Neutrophil (primary cell): ENCODE results near the gene PCP4.

ENCODE experiments used
- H3K27ac ChIP-seq: fragments of 200-600 bp; sonication (generic); 2 replicates; pipeline ENCODE4 v1.5.1; 2016; ENCODE audit warnings: mild to moderate bottlenecking, moderate library complexity
- H3K27me3 ChIP-seq: fragments of 200-600 bp; sonication (generic); 2 replicates; pipeline ENCODE4 v1.6.0; 2016; ENCODE audit warnings: mild to moderate bottlenecking
- H3K36me3 ChIP-seq: fragments of 200-600 bp; sonication (generic); 2 replicates; pipeline ENCODE4 v1.5.1; 2017
- H3K4me1 ChIP-seq, 2 experiments: fragments of 200-600 bp in 1 of 2; sonication (generic) in 1 of 2; 1 replicate in 1 of 2; 2 replicates in 1 of 2; pipeline versions ENCODE4 v1.5.1 to v1.6.1; 2013 to 2016; ENCODE audit warnings: low read depth in 1 of 2, low read length in 1 of 2, mild to moderate bottlenecking in 1 of 2, moderate library complexity in 1 of 2; ENCODE audit not compliant: control insufficient read depth in 1 of 2, insufficient read depth in 1 of 2
- H3K4me3 ChIP-seq, 2 experiments: fragments of 200-600 bp in 1 of 2; sonication (generic) in 1 of 2; 1 replicate in 1 of 2; 2 replicates in 1 of 2; pipeline ENCODE4 v1.5.1; 2013 to 2016; ENCODE audit warnings: low read depth in 1 of 2, low read length in 1 of 2, mild to moderate bottlenecking in 1 of 2, moderate library complexity in 1 of 2
- H3K9me3 ChIP-seq: fragments of 200-600 bp; sonication (generic); 2 replicates; pipeline ENCODE4 v1.5.1; 2016
- TF ChIP-seq, protein P1 (sequence below): fragments of 200-600 bp; sonication (generic); IDR thresholded peaks from 2 replicates; pipeline ENCODE4 v1.5.1; 2016; ENCODE audit warnings: antibody characterized with exemption

The PCP4 gene

DNA sequence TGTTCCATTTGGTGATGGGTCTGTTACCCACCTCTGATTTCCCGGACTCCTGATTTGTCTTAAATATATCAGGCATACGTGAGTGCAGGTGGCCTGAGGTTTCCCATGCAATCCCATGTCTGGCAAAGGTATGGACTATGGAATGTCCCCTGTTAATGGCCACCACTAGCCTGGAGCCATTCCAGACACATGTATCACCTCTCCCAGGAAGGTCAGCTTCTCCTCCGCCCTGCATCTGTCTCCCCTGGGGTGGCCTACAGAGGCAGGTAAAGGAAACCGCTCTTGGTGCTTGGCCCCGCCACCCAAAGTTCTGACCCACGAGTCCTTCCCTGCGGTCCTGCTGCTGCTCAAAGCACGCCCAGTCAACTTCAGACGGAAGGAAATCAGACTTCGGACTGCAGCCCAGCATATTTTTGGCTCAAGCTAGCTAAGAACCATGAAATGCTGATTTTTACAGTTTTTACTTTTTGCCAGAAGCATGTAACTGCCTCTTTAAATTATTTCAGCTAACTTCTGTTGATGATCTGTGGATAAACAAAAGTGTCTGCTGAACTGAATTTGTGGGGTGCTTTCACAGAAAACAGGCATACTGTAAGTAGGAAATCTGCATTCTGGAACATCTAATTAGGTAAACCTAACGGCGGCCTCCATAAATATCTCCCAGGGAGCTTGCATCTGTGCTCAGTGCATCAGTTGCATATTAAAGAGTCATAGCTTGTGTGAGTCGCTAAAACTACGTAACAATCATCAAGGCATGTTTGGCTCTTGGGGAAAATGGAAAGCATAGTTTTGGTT lies 105.9 kb downstream of the PCP4 start:
- Histone ChIP-seq H3K36me3 (no peaks in the 10 kb centered on the region), H3K9me3 (no peaks in the 10 kb centered on the region), H3K4me1 (no peaks in the 10 kb centered on the region), H3K27me3 (no peaks in the 10 kb centered on the region), H3K4me3 (no peak overlapping the region), H3K27ac (no peak overlapping the region)
- TF ChIP-seq, protein P1, sequence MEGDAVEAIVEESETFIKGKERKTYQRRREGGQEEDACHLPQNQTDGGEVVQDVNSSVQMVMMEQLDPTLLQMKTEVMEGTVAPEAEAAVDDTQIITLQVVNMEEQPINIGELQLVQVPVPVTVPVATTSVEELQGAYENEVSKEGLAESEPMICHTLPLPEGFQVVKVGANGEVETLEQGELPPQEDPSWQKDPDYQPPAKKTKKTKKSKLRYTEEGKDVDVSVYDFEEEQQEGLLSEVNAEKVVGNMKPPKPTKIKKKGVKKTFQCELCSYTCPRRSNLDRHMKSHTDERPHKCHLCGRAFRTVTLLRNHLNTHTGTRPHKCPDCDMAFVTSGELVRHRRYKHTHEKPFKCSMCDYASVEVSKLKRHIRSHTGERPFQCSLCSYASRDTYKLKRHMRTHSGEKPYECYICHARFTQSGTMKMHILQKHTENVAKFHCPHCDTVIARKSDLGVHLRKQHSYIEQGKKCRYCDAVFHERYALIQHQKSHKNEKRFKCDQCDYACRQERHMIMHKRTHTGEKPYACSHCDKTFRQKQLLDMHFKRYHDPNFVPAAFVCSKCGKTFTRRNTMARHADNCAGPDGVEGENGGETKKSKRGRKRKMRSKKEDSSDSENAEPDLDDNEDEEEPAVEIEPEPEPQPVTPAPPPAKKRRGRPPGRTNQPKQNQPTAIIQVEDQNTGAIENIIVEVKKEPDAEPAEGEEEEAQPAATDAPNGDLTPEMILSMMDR, result no peak

DNA sequence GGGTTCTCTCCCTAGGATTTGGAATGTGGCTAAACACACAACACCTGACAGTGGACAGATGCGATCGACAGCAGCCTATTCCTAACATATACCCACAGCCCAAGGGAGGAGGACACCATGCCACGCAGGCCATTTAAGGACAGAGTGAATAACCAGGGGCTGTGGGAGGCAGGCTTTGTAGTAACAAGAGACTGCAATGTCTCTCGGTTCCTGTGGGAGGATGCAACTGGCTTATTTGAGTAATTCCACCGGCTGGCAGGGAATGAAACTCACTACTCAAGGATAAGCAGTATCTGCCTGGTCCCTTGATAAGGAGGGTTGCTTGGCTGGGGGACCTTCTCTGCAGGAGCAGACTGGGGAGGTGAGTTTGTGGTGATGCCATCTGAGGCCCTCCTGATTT lies 109.6 kb downstream of the PCP4 start:
- H3K27ac ChIP-seq, result no peak overlapping the region
- H3K4me1 ChIP-seq, result no peaks in the 10 kb centered on the region
- H3K36me3 ChIP-seq, result no peaks in the 10 kb centered on the region
- H3K4me3 ChIP-seq, result no peak overlapping the region
- no peaks in the 10 kb centered on the region for H3K9me3 ChIP-seq
- TF ChIP-seq, protein P1, result no peak
- H3K27me3 ChIP-seq, result no peaks in the 10 kb centered on the region
